Amniotic stem cell (primary cell): ENCODE measurements around the gene CNBP.
A peak's percentile ranks its signal among the peaks of the same experiment; 100 is the strongest.
"Not testable (repeated sequence)": the region's sequence is repeated elsewhere in the genome, so short reads cannot be mapped to it uniquely, and the experiment has no call there.

Experiments used
- DNase-seq: peaks from one replicate; lab custom pipeline; 2025; lab: John Stamatoyannopoulos, UW

Gene CNBP

GRCh38 chr3:129184784-129185542 is 1.3 kb upstream of the CNBP start:
- DNase-seq, result not testable (repeated sequence)

GRCh38 chr3:129184396-129184657 is 631 bp upstream of the CNBP start:
- DNase-seq, result no peak

DNA sequence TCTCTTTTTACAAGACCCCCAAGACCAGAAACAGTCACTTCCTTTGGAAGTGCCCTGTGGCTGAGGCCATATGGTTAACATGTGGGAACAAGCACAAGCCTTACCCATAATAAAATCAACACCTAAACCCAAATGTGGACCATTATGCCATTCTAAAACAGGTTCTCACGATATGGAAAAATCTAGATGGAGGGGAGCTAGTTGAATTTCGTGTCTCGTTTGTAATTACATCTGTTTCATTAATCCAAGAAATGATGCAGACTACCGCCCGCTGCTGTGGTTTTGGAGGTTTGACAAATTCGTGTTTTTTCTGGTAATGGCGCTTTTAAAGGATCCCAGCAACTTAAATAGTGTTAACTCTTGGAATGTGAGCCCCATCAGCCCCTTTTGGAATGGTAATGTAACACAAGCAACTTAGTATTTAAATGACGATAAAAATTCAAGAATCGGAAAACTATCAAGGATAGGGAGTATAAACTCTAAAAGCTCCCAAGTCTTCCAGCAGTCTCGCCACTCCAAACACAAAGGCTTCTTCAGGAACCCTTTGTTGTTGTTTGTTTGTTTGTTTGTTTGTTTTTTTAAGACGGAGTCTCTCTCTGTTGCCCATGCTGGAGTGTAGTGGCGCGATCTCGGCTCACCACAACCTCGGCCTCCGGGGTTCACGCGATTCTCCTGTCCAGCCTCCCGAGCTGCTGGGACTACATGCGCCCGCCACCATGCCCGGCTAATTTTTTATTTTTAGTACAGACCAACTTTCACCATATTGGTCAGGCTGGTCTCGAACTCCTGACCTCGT is 1.1 kb downstream of the CNBP start:
- DNase-seq, result no peak

- DNase-seq, result no peak
Measured at GRCh38 chr3:129181819-129182218, 1.9 kb downstream of the CNBP start.

DNA sequence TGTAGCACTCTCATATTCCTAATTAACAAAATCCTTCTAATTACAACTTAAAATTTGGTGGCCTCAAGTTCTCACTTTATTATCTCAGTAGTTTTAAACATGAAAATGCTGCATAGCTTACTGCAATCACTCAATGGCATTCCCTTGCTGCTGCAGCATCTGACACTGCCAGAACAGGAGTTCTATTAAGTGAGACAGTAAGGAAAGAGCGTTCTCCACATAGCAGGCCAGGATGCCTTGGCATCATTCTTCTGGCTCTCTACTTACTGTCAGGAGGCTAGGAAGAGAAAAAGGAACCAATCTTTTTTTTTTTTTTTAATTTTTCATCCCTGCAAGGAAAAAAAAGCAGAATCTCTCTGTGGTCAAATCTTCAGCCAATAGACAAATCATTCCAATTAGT is 3.2 kb downstream of the CNBP start:
- DNase-seq, result no peak

GRCh38 chr3:129176051-129176450 is 7.6 kb downstream of the CNBP start:
- no peak for DNase-seq

- no peak for DNase-seq
Measured at GRCh38 chr3:129173725-129174124, 10.0 kb downstream of the CNBP start.

DNA sequence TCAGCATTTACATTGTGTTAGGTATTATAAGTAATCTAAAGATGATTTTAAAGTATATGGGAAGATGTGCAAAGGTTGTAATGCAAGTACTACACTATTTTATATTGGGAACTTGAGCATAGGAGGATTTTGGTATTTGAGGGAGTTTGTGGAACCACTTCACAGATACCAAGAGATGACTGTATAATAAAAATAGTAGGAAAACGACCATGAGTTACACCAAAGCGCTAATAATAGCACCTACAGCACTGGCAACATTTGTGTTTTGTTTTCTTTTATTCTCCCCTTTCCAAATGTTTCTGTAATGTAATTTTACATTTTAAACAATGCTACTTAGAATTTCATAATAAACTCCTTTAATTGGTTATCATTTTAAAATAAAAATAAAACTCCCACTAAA is 10.5 kb downstream of the CNBP start:
- DNase-seq, result no peak

DNA sequence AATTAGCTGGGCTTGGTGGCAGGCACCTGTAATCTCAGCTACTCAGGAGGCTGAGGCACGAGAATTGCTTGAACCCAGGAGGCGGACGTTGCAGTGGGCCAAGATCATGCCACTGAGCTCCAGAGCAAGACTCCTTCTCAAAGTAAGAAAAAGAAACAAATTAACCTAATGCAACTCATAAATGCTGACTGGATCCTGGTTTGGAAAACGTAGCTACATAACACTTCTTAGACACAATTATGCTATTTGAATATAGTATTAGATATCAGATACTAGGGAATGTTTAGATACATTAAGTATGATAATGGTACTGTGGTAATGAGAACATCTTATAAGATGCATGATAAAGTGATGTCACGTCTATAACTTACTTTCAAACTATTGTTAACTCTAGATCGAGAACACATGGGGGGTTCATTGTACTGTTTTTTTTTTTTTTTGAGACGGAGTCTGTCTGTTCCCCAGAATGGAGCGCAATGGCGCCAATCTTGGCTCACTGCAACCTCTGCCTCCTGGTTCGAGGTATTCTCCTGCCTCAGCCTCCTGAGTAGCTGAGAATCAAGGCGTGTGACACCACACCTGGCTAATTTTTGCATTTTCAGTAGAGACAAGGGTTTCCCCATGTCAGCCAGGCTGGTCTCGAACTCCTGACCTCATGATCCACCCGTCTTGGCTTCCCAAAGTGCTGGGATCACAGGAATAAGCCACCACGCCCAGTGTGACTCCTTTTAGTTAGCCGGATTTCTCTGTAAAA is 16.9 kb downstream of the CNBP start:
- DNase-seq, result no peak

DNA sequence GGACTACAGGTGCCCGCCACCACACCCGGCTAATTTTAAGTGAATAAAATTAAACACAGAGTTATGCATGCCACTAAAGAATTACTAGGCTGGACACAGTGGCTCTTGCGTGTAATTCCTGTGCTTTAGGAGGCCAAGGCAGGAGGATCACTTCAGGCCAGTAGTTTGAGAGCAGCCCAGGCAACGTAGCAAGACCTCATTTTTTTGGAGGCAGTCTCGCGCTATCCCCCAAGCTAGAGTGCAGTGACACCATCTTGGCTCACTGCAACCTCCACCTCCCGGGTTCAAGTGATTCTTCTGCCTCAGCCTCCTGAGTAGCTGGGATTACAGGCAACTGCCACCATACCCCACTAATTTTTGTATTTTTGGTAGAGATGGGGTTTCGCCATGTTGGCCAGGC is 18.1 kb downstream of the CNBP start:
- not testable (repeated sequence) for DNase-seq

DNA sequence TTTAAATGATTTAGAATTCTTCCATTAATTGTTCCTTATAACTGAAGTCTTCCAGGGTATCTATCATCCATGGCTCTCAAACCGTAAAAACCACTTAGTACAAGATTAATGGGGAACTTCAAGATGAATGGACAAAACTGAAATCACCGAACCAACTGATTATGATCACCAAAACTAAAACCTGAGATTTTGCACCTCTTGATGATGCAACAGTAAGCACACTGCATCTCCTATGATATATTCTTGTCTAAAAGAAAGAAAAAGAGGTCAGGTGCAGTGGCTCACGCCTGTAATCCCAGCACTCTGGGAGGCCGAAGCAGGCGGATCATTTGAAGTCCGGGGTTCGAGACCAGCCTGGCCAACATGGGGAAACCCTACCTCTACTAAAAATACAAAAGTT is 19.2 kb downstream of the CNBP start:
- DNase-seq, result no peak

DNA sequence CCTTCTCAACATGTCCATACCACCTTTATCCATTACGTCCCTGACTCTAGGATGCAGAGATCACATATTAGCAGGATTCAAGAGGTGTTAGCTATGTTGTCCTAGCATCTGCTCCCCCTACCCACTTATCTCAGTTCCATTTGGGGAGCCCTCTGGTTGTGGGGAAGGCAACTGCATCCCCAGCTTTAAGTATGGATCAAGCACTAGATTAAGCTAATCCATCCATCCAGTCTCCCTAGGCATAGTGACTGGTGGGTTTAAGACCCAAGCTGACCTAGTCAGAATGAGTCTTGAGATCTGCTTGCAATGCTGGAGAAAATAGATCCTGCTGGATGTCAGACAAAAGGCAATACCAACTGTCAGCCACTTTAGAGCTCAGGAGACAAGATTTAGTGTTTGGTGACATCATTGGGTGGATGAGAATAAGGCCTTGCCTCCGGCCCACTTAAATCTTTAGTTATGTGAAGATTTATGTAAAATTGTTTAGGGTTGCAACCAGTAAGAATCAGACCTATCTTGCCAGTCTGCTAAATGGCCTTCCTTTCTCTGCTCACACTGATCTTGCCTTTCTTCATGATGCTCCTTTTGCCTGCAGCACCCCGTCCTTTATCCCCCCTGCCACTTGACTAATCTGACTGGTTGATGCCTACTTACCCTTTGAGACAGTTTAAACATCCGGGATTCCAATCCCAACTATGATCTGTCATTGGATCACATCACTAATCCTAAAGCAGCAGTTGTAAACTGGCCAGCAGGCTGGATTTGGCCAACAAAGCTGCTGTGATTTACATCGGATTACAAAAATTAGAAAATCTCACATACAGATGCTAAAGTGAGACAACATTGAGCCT is 20.7 kb downstream of the CNBP start:
- DNase-seq, result no peak

DNA sequence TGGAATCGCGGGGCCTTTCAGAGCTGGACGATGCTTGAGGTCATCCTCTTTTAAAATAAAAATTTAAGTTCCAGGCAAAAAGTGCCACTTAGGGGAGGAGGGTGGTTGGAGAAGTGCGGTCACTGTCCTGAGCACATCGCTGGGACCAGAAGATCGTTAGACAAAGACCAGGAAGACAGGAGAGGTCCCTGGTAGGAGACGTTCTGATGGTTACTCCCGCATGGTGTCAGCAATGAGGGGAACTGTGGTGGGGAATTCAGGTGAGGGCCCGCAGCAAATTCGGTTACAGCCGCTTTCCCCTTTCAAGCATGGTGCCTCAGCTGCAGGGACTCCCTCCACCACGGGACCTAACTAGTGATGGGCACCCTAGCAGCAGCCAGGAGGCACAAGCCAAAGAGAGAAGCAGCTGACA is 21.8 kb downstream of the CNBP start:
- DNase-seq, result no peak

GRCh38 chr3:129160891-129161859 is 22.5 kb downstream of the CNBP start, which contains the start of gene ISY1:
ISY1 (minus strand) TSS chr3:129161063; CDS start chr3:129160975, 88 bp downstream.
- peak; percentile 85 for DNase-seq

- DNase-seq, result no peak
Measured at GRCh38 chr3:129144786-129145185, 38.9 kb downstream of the CNBP start.

DNA sequence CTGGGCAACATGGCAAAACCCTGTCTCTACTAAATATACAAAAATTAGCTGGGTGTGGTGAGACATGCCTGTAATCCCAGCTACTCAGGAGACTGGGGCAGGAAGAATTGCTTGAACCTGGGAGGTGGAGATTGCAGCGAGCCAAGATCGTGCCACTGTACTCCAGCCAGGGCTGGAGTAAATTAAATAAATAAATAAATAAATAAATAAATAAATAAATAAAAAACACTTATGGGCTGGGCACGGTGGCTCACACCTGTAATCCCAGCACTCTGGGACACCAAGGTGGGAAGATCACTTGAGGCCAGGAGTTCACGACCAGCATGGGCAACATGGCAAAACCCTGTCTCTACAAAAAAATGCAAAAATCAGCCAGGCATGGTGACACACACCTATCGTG is 42.7 kb downstream of the CNBP start:
- not testable (repeated sequence) for DNase-seq

- no peak for DNase-seq
Measured at GRCh38 chr3:129139911-129140310, 43.8 kb downstream of the CNBP start.

GRCh38 chr3:129136275-129136674 is 47.4 kb downstream of the CNBP start:
- not testable (repeated sequence) for DNase-seq

GRCh38 chr3:129132097-129132866 is 51.4 kb downstream of the CNBP start:
- DNase-seq, result no peak
